Esophagus muscularis mucosa (tissue), 4 donors: ENCODE results near the gene TAF1C. TPM values are rescaled to one million over a fixed set of nuclear protein-coding genes. Genes with fewer than 3 reads are reported as not detected.

Experiments
- DNase-seq: peaks from one replicate; pipeline ENCODE4 v3.0.0-alpha.2; 2017; ENCODE audit errors: extremely low spot score
- H3K27ac ChIP-seq, 4 donors: fragments of 200-600 bp; sonication (generic); replicated peaks in 1 of 4; 1 replicate in 3 of 4; 2 replicates in 1 of 4; pipeline ENCODE4 v1.5.1; 2016 to 2019; ENCODE audit warnings: mild to moderate bottlenecking in 1 of 4
- H3K27me3 ChIP-seq, 4 donors: fragments of 200-600 bp; sonication (generic); one replicate each; pipeline versions ENCODE4 v1.5.1 to v1.6.0; 2016 to 2019
- H3K36me3 ChIP-seq, 4 donors: fragments of 200-600 bp; sonication (generic); one replicate each; pipeline ENCODE4 v1.5.1; 2016 to 2019
- H3K4me1 ChIP-seq, 4 donors: fragments of 200-600 bp; sonication (generic); one replicate each; pipeline ENCODE4 v1.5.1; 2016 to 2019
- H3K4me3 ChIP-seq, 4 donors: fragments of 200-600 bp; sonication (generic); 1 replicate in 2 of 4; 2 replicates in 2 of 4; pipeline ENCODE4 v1.5.1; 2016 to 2019; ENCODE audit warnings: mild to moderate bottlenecking in 4 of 4, moderate library complexity in 1 of 4
- H3K9me3 ChIP-seq, 4 donors: fragments of 200-600 bp; sonication (generic); 1 replicate in 3 of 4; 2 replicates in 1 of 4; pipeline ENCODE4 v1.5.1; 2016 to 2019
- CTCF ChIP-seq, 3 experiments: fragments of 200-600 bp in 2 of 3; fragments of 450-650 bp in 1 of 3; sonication (generic) in 2 of 3; IDR thresholded peaks; one replicate each; pipeline ENCODE4 v1.5.1; 2017 to 2019; ENCODE audit warnings: antibody characterized with exemption in 3 of 3, mild to moderate bottlenecking in 2 of 3, moderate library complexity in 1 of 3
- EP300 ChIP-seq: sonication (generic); formaldehyde crosslinking; IDR thresholded peaks from one replicate; pipeline ENCODE4 v1.6.1; 2017; ENCODE audit warnings: antibody characterized with exemption
- POLR2A ChIP-seq: fragments of 450-650 bp; IDR thresholded peaks from one replicate; pipeline ENCODE4 v1.6.1; 2017; ENCODE audit warnings: antibody characterized with exemption, moderate library complexity, mild to moderate bottlenecking, low read depth
- POLR2AphosphoS5 ChIP-seq, 2 donors: sonication (generic); formaldehyde crosslinking; IDR thresholded peaks; one replicate each; pipeline ENCODE4 v1.6.1; 2017; ENCODE audit warnings: antibody characterized with exemption in 2 of 2
- WGBS: methylation state at CpG from one replicate; pipeline ENCODE4 v1.1.5; 2018; 5-methylcytosine and 5-hydroxymethylcytosine counted together
- intact Hi-C: fragments of 100-400 bp; cut with DNase I; formaldehyde crosslinking; loops from one replicate; pipeline ENCODE4 v1.15.1; 2023
- total RNA-seq, 4 donors: library from RNA; depleted of rRNA; stranded (reverse); fragments of >200 nt; gene quantifications; one replicate each; pipeline versions ENCODE4 v1.1.0 to v1.2.1, GENCODE V29; 2016

The TAF1C gene
- total RNA-seq, 4 donors from 2014 or later: 15.6 to 39.6 (median 21.8) TPM

DNA sequence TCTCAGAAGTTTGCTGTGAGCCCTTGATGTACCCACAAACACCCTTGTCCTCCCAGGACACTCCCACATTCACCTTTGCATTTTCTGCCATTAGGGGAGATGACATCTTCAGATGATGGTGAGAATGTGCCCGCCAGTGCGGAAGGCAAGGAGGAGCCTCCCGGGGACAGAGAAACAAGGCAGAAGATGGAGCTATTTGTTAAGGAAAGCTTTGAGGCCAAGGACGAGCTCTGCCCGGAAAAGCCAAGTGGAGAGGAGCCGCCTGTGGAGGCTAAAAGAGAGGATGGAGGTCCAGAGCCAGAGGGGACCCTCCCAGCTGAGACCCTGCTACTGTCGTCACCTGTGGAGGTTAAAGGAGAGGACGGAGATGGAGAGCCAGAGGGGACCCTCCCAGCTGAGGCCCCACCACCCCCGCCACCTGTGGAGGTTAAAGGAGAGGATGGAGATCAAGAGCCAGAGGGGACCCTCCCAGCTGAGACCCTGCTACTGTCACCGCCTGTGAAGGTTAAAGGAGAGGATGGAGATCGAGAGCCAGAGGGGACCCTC lies 17.0 kb downstream of the TAF1C start:
- intact Hi-C loops: no loop called here
- H3K36me3 ChIP-seq: no peaks in the 10 kb centered on the region
- no peak for DNase-seq
- WGBS: 69% methylated on average over 10 of the region's 11 CpGs
- H3K9me3 ChIP-seq: no peaks in the 10 kb centered on the region
- H3K27me3 ChIP-seq: peaks cover 0 to 24% (median 0%) of the 10 kb centered on the region in 4 donors
- H3K27ac ChIP-seq: no peak overlapping the region
- TF ChIP-seq EP300: no peak
- no peak for TF ChIP-seq CTCF (IDR thresholded peaks at IDR 0.05)
- H3K4me3 ChIP-seq: no peak overlapping the region
- H3K4me1 ChIP-seq: peaks cover 0 to 2% (median 0%) of the 10 kb centered on the region in 4 donors

DNA sequence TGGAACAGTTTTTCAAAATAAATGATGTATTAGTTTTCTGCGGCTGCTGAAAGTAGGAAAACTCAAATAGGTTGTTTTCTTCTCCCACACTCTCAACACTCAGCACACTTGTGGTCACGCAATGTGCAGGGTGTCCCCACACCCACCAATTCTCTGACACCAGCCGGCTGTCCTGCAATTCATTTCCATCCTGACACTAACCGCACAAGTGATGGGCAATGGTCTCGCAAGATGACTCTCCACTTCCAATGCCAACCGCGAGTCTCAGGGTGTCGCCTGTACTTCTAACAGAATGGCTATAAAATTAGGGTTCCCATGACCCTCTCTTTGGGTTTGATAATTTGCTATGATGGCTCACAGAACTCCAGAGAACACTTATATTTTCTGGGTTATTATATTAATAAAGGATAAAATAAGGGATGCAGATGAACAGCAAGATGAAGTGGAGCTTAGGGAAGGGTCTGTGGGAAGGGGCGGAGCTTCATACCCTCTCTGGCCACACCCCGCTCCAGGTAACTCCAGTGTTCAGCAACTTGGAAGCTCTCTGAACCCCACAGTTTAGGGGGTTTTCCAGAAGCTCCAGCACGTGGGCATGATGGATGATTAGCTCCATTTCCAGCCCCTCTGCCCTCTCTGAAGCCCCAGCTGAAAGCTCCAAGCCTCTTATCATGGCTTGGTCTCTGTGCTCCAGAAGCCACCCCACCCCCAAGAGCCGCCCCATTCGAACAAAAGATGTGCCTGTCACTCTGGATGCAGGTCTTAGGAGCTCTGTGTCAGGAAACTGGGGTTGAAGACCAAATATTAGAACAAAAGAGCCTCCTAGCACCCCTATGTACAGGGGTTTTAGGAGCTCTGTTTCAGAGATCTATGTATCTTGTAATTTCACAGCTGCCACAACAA lies 19.8 kb downstream of the TAF1C start:
- Histone ChIP-seq H3K4me3 (no peak overlapping the region), H3K27me3 (peaks cover 0 to 31% (median 0%) of the 10 kb centered on the region in 4 donors), H3K36me3 (no peaks in the 10 kb centered on the region), H3K27ac (no peak overlapping the region), H3K9me3 (no peaks in the 10 kb centered on the region), H3K4me1 (no peaks in the 10 kb centered on the region)
- 86% methylated on average over 13 of the region's 13 CpGs for WGBS
- no peak for TF ChIP-seq EP300
- no peak for TF ChIP-seq POLR2AphosphoS5 (IDR thresholded peaks at IDR 0.05)
- TF ChIP-seq POLR2A: no peak
- TF ChIP-seq CTCF (IDR thresholded peaks at IDR 0.05): no peak
- no peak for DNase-seq
- intact Hi-C loops: no loop called here

- H3K4me3 ChIP-seq: no peak overlapping the region
- no peak for DNase-seq
- no peaks in the 10 kb centered on the region for H3K36me3 ChIP-seq
- H3K27ac ChIP-seq: no peak overlapping the region
- 86% methylated on average over 7 of the region's 7 CpGs for WGBS
- H3K27me3 ChIP-seq: peaks cover 0 to 44% (median 3%) of the 10 kb centered on the region in 4 donors
- TF ChIP-seq CTCF (IDR thresholded peaks at IDR 0.05): no peak
- TF ChIP-seq EP300: no peak
- no peak for TF ChIP-seq POLR2AphosphoS5 (IDR thresholded peaks at IDR 0.05)
- no peak for TF ChIP-seq POLR2A
- H3K9me3 ChIP-seq: no peaks in the 10 kb centered on the region
- H3K4me1 ChIP-seq: no peaks in the 10 kb centered on the region
- intact Hi-C loops: no loop called here
Observed at GRCh38 chr16:84165746-84166145, 21.1 kb downstream of the TAF1C start.

DNA sequence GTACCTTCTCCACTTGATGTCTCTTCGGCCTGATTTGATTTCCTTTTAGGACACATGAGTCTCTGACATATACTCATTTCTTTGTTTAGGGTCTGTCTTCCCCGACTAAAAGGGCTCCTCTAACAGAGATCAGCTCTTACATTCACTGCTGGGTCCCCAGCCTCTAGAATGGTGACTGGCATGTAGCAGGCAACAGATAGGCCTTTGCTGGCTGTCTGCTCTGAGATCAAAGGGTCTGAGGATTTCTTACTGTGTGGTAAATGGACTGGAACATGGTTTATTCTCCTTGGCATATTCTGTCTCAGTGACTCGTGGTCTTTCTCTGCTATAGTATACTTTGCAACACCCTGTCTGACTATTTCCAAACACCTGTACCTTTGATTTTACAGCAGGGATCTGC lies 25.1 kb downstream of the TAF1C start:
- H3K4me1 ChIP-seq: no peaks in the 10 kb centered on the region
- no peak overlapping the region for H3K27ac ChIP-seq
- 85% methylated on average over 3 of the region's 3 CpGs for WGBS
- H3K36me3 ChIP-seq: no peaks in the 10 kb centered on the region
- DNase-seq: no peak
- no peak overlapping the region for H3K4me3 ChIP-seq
- peaks cover 0 to 34% (median 5%) of the 10 kb centered on the region in 4 donors for H3K27me3 ChIP-seq
- intact Hi-C loops: no loop called here
- H3K9me3 ChIP-seq: no peaks in the 10 kb centered on the region
- TF ChIP-seq POLR2A (no peak), POLR2AphosphoS5 (IDR thresholded peaks at IDR 0.05) (no peak), EP300 (no peak), CTCF (IDR thresholded peaks at IDR 0.05) (no peak)
